ENCODE data around the gene PTPRJ. TPM values are rescaled to one million over a fixed set of nuclear protein-coding genes. Genes with fewer than 3 reads are reported as not detected.

PTPRJ gene
- total and polyA plus RNA-seq, 4 donors: 2.0 to 20.1 (median 8.5) TPM

GRCh38 chr11:48032721-48033120 is 52.4 kb downstream of the PTPRJ start:
- H3K27ac ChIP-seq (ENCODE audit: low read depth in 1 of 2, low read length in 2 of 2): no peak overlapping the region
- intact Hi-C loops (cut with DNase I): no loop called here
- ATAC-seq (ENCODE audit: low FRiP score) (no peak), DNase-seq (no peak)
- H3K4me1 ChIP-seq (ENCODE audit: control insufficient read depth in 1 of 2, insufficient read depth in 2 of 2, low read length in 2 of 2): no peaks in the 10 kb centered on the region
- no peaks in the 10 kb centered on the region for H3K9me3 ChIP-seq (ENCODE audit: control insufficient read depth, low read length)
- H3K27me3 ChIP-seq (ENCODE audit: control insufficient read depth in 1 of 2, insufficient read depth in 2 of 2, low read length in 1 of 2): no peaks in the 10 kb centered on the region
- H3K4me3 ChIP-seq (ENCODE audit: low read length in 2 of 2): no peak overlapping the region
- WGBS, 2 donors: 94 to 98% methylated on average over 6 of the region's 6 CpGs
- no peaks in the 10 kb centered on the region for H3K36me3 ChIP-seq (ENCODE audit: control insufficient read depth in 1 of 2, insufficient read depth in 2 of 2, low read length in 1 of 2)

GRCh38 chr11:48033918-48034341 is 53.6 kb downstream of the PTPRJ start:
- Histone ChIP-seq H3K36me3 (ENCODE audit: control insufficient read depth in 1 of 2, insufficient read depth in 2 of 2, low read length in 1 of 2) (no peaks in the 10 kb centered on the region), H3K9me3 (ENCODE audit: control insufficient read depth, low read length) (no peaks in the 10 kb centered on the region), H3K4me3 (ENCODE audit: low read length in 2 of 2) (no peak overlapping the region), H3K4me1 (ENCODE audit: control insufficient read depth in 1 of 2, insufficient read depth in 2 of 2, low read length in 2 of 2) (no peaks in the 10 kb centered on the region), H3K27ac (ENCODE audit: low read depth in 1 of 2, low read length in 2 of 2) (no peak overlapping the region), H3K27me3 (ENCODE audit: control insufficient read depth in 1 of 2, insufficient read depth in 2 of 2, low read length in 1 of 2) (no peaks in the 10 kb centered on the region)
- intact Hi-C loops (cut with DNase I): no loop called here
- DNase-seq: no peak
- 85 to 86% methylated on average over 3 of the region's 3 CpGs for WGBS, 2 donors
- ATAC-seq (ENCODE audit: low FRiP score): no peak

DNA sequence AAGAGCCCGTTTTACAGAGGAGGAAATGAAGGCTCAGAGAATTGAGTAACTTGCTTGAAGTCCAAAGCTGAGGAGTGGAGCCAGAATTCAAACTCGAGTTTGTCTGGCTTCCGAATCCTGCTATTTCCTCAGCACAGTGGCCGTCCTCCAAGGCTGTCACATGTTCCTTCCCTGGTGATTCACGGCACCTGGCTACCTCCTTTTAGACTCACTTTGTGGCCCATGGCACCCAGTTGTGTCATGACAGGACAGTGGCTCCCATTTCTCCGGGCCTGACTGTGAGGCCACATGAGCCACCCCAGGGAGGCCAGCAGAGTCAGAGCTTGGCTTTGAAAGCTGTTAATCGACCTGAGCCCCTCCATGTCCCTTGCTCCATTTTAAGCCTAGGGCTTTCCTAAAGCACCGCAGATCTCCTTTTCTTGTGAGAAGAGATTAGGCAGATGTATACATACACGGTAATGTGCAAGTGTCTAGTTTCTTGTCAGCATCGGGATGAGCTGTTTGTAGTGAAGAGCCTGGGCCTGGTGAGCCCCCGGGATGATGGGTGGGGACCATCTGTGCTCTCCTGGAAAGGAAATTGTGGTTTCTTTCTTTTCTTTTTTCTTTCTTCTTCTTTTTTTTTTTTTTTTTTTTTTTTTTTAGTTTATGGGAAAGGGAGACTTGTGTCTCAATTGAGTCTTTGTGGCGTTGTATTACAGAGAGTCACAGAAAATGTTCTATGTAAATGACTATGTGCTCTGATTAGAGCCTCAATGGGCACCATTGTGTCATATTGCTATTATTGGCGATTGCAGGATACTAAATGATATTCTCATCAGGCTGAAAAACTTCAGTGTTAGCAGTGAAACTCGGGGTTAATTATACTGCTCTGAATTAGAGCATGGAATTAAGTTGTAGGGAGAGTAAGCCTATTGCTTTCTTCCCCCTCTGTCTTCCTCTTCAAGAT is 54.8 kb downstream of the PTPRJ start:
- H3K4me1 ChIP-seq (ENCODE audit: control insufficient read depth in 1 of 2, insufficient read depth in 2 of 2, low read length in 2 of 2): no peaks in the 10 kb centered on the region
- no peaks in the 10 kb centered on the region for H3K27me3 ChIP-seq (ENCODE audit: control insufficient read depth in 1 of 2, insufficient read depth in 2 of 2, low read length in 1 of 2)
- peak; percentile 67 for ATAC-seq (ENCODE audit: low FRiP score)
- no peak overlapping the region for H3K27ac ChIP-seq (ENCODE audit: low read depth in 1 of 2, low read length in 2 of 2)
- peak; percentile 81 for DNase-seq
- 62% methylated on average over 14 of the region's 14 CpGs for WGBS, 2 donors
- intact Hi-C loops (cut with DNase I): no loop called here
- no peak overlapping the region for H3K4me3 ChIP-seq (ENCODE audit: low read length in 2 of 2)
- no peaks in the 10 kb centered on the region for H3K9me3 ChIP-seq (ENCODE audit: control insufficient read depth, low read length)
- no peaks in the 10 kb centered on the region for H3K36me3 ChIP-seq (ENCODE audit: control insufficient read depth in 1 of 2, insufficient read depth in 2 of 2, low read length in 1 of 2)

- H3K9me3 ChIP-seq (ENCODE audit: control insufficient read depth, low read length): no peaks in the 10 kb centered on the region
- no peak for DNase-seq
- H3K4me1 ChIP-seq (ENCODE audit: control insufficient read depth in 1 of 2, insufficient read depth in 2 of 2, low read length in 2 of 2): no peaks in the 10 kb centered on the region
- H3K36me3 ChIP-seq (ENCODE audit: control insufficient read depth in 1 of 2, insufficient read depth in 2 of 2, low read length in 1 of 2): no peaks in the 10 kb centered on the region
- intact Hi-C loops (cut with DNase I): no loop called here
- no peak for ATAC-seq (ENCODE audit: low FRiP score)
- no peak overlapping the region for H3K4me3 ChIP-seq (ENCODE audit: low read length in 2 of 2)
- whole genome bisulfite sequencing, 2 donors: 17 to 34% methylated on average over 1 of the region's 1 CpG
- no peak overlapping the region for H3K27ac ChIP-seq (ENCODE audit: low read depth in 1 of 2, low read length in 2 of 2)
- H3K27me3 ChIP-seq (ENCODE audit: control insufficient read depth in 1 of 2, insufficient read depth in 2 of 2, low read length in 1 of 2): no peaks in the 10 kb centered on the region
Observed at GRCh38 chr11:48036011-48036410, 55.7 kb downstream of the PTPRJ start.

GRCh38 chr11:48036466-48036865 is 56.1 kb downstream of the PTPRJ start:
- intact Hi-C loops (cut with DNase I): no loop called here
- no peaks in the 10 kb centered on the region for H3K4me1 ChIP-seq (ENCODE audit: control insufficient read depth in 1 of 2, insufficient read depth in 2 of 2, low read length in 2 of 2)
- H3K27me3 ChIP-seq (ENCODE audit: control insufficient read depth in 1 of 2, insufficient read depth in 2 of 2, low read length in 1 of 2): no peaks in the 10 kb centered on the region
- no peak overlapping the region for H3K4me3 ChIP-seq (ENCODE audit: low read length in 2 of 2)
- no peak for ATAC-seq (ENCODE audit: low FRiP score)
- 63 to 68% methylated on average over 4 of the region's 4 CpGs for WGBS, 2 donors
- no peak overlapping the region for H3K27ac ChIP-seq (ENCODE audit: low read depth in 1 of 2, low read length in 2 of 2)
- no peaks in the 10 kb centered on the region for H3K36me3 ChIP-seq (ENCODE audit: control insufficient read depth in 1 of 2, insufficient read depth in 2 of 2, low read length in 1 of 2)
- no peaks in the 10 kb centered on the region for H3K9me3 ChIP-seq (ENCODE audit: control insufficient read depth, low read length)
- DNase-seq: no peak

DNA sequence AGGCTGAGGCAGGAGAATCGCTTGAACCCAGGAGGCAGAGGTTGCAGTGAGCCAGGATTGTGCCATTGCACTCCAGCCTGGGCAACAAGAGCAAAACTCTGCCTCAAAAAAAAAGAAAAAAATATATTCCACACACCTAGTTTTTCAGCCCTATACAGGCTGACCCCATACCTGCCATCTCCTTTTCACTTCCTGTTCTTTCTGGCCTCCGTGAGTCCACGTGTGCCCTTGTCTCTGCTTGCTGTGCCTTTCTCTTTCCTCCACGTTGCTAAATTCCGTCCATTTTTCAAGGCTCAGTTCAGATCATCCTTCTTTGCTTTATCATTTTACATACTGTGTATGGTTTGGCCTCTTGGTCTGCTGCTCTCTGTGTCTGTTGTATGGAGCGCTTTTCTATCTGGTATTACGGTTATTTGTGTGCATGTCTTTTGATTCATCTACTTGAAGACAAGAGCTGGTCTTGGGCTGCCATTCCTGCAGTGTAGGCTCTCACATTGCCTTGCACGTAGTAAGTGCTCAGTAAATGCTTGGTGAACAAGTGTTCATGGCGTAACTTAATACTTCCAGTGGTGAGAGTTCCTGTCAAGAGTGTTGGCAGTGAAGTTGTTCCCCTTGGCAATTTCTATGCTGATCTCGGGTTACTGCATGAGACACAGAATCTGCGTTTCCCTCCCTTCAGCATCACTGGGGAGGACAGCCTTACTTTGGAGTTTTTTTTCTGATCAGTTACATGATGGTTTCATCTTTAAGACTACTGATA is 57.5 kb downstream of the PTPRJ start:
- Histone ChIP-seq H3K4me3 (ENCODE audit: low read length in 2 of 2) (no peak overlapping the region), H3K4me1 (ENCODE audit: control insufficient read depth in 1 of 2, insufficient read depth in 2 of 2, low read length in 2 of 2) (no peaks in the 10 kb centered on the region), H3K36me3 (ENCODE audit: control insufficient read depth in 1 of 2, insufficient read depth in 2 of 2, low read length in 1 of 2) (no peaks in the 10 kb centered on the region), H3K27me3 (ENCODE audit: control insufficient read depth in 1 of 2, insufficient read depth in 2 of 2, low read length in 1 of 2) (no peaks in the 10 kb centered on the region), H3K27ac (ENCODE audit: low read depth in 1 of 2, low read length in 2 of 2) (no peak overlapping the region), H3K9me3 (ENCODE audit: control insufficient read depth, low read length) (no peaks in the 10 kb centered on the region)
- ATAC-seq (ENCODE audit: low FRiP score): no peak
- intact Hi-C loops (cut with DNase I): no loop called here
- no peak for DNase-seq
- WGBS, 2 donors: 76 to 77% methylated on average over 11 of the region's 11 CpGs

GRCh38 chr11:48040830-48041444 is 60.6 kb downstream of the PTPRJ start:
- Histone ChIP-seq H3K27me3 (ENCODE audit: control insufficient read depth in 1 of 2, insufficient read depth in 2 of 2, low read length in 1 of 2) (no peaks in the 10 kb centered on the region), H3K4me1 (ENCODE audit: control insufficient read depth in 1 of 2, insufficient read depth in 2 of 2, low read length in 2 of 2) (no peaks in the 10 kb centered on the region), H3K27ac (ENCODE audit: low read depth in 1 of 2, low read length in 2 of 2) (no peak overlapping the region), H3K9me3 (ENCODE audit: control insufficient read depth, low read length) (no peaks in the 10 kb centered on the region), H3K36me3 (ENCODE audit: control insufficient read depth in 1 of 2, insufficient read depth in 2 of 2, low read length in 1 of 2) (no peaks in the 10 kb centered on the region), H3K4me3 (ENCODE audit: low read length in 2 of 2) (no peak overlapping the region)
- ATAC-seq (ENCODE audit: low FRiP score) (no peak), DNase-seq (no peak)
- 94 to 96% methylated on average over 13 of the region's 13 CpGs for WGBS, 2 donors
- intact Hi-C loops (cut with DNase I): no loop called here

- H3K4me3 ChIP-seq (ENCODE audit: low read length in 2 of 2): no peak overlapping the region
- H3K27ac ChIP-seq (ENCODE audit: low read depth in 1 of 2, low read length in 2 of 2): no peak overlapping the region
- DNase-seq: no peak
- intact Hi-C loops (cut with DNase I): no loop called here
- ATAC-seq (ENCODE audit: low FRiP score): no peak
- no peaks in the 10 kb centered on the region for H3K4me1 ChIP-seq (ENCODE audit: control insufficient read depth in 1 of 2, insufficient read depth in 2 of 2, low read length in 2 of 2)
- 76 to 81% methylated on average over 5 of the region's 5 CpGs for WGBS, 2 donors
- no peaks in the 10 kb centered on the region for H3K27me3 ChIP-seq (ENCODE audit: control insufficient read depth in 1 of 2, insufficient read depth in 2 of 2, low read length in 1 of 2)
- H3K36me3 ChIP-seq (ENCODE audit: control insufficient read depth in 1 of 2, insufficient read depth in 2 of 2, low read length in 1 of 2): no peaks in the 10 kb centered on the region
- no peaks in the 10 kb centered on the region for H3K9me3 ChIP-seq (ENCODE audit: control insufficient read depth, low read length)
Observed at GRCh38 chr11:48041877-48042695, 61.7 kb downstream of the PTPRJ start.
